ENCODE results near the gene ZNF629. TPM values are rescaled to one million over a fixed set of nuclear protein-coding genes. Genes with fewer than 3 reads are reported as not detected.

ZNF629 gene
- polyA plus RNA-seq, 2 of the 4 experiments (the other 2 are of a cell fraction), result 5.9 to 13.6 TPM

GRCh38 chr16:30766933-30767284, 20.1 kb downstream of the ZNF629 start:
- FAIRE-seq, result no peak
- CTCF ChIA-PET, result interaction anchor here (4.9 kb wide), 1 partner anchor 8 kb away, joined by 18 read pairs; no protein-coding TSS in a partner anchor
- no peak for DNase-seq (ENCODE audit: low read depth in 1 of 2, low spot score in 1 of 2)
- ATAC-seq, result no peak
- Histone ChIP-seq H3K9me3 (no peaks in the 10 kb centered on the region), H3K4me1 (peaks cover 12% of the 10 kb centered on the region), H3K27ac (no peak overlapping the region), H3K4me2 (no peak overlapping the region), H3K4me3 (no peak overlapping the region)
- POLR2A ChIA-PET, result interaction anchor here (1.7 kb wide), 1 partner anchor 8 kb away, joined by 4 read pairs; no protein-coding TSS in a partner anchor
- no peak for TF ChIP-seq RCOR1 (IDR thresholded peaks at IDR 0.05; ENCODE audit: low read depth, low read length)
- TF ChIP-seq, protein P1, sequence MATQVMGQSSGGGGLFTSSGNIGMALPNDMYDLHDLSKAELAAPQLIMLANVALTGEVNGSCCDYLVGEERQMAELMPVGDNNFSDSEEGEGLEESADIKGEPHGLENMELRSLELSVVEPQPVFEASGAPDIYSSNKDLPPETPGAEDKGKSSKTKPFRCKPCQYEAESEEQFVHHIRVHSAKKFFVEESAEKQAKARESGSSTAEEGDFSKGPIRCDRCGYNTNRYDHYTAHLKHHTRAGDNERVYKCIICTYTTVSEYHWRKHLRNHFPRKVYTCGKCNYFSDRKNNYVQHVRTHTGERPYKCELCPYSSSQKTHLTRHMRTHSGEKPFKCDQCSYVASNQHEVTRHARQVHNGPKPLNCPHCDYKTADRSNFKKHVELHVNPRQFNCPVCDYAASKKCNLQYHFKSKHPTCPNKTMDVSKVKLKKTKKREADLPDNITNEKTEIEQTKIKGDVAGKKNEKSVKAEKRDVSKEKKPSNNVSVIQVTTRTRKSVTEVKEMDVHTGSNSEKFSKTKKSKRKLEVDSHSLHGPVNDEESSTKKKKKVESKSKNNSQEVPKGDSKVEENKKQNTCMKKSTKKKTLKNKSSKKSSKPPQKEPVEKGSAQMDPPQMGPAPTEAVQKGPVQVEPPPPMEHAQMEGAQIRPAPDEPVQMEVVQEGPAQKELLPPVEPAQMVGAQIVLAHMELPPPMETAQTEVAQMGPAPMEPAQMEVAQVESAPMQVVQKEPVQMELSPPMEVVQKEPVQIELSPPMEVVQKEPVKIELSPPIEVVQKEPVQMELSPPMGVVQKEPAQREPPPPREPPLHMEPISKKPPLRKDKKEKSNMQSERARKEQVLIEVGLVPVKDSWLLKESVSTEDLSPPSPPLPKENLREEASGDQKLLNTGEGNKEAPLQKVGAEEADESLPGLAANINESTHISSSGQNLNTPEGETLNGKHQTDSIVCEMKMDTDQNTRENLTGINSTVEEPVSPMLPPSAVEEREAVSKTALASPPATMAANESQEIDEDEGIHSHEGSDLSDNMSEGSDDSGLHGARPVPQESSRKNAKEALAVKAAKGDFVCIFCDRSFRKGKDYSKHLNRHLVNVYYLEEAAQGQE (IDR thresholded peaks at IDR 0.05), result no peak
- TF ChIP-seq, protein P2, sequence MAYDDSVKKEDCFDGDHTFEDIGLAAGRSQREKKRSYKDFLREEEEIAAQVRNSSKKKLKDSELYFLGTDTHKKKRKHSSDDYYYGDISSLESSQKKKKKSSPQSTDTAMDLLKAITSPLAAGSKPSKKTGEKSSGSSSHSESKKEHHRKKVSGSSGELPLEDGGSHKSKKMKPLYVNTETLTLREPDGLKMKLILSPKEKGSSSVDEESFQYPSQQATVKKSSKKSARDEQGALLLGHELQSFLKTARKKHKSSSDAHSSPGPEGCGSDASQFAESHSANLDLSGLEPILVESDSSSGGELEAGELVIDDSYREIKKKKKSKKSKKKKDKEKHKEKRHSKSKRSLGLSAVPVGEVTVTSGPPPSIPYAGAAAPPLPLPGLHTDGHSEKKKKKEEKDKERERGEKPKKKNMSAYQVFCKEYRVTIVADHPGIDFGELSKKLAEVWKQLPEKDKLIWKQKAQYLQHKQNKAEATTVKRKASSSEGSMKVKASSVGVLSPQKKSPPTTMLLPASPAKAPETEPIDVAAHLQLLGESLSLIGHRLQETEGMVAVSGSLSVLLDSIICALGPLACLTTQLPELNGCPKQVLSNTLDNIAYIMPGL (CRISPR knock-in tag; IDR thresholded peaks at IDR 0.05; ENCODE audit: borderline replicate concordance), result no peak
- TF ChIP-seq HOXB5 (CRISPR knock-in tag; IDR thresholded peaks at IDR 0.05), result no peak
- no peak for TF ChIP-seq POLR2A (IDR thresholded peaks at IDR 0.05; ENCODE audit: low read length)
- no peak for TF ChIP-seq NPAS2 (CRISPR knock-in tag; IDR thresholded peaks at IDR 0.05; ENCODE audit: borderline replicate concordance)
- no peak for TF ChIP-seq CHD4 (IDR thresholded peaks at IDR 0.05; ENCODE audit: borderline replicate concordance)
- TF ChIP-seq TP53 (CRISPR knock-in tag; IDR thresholded peaks at IDR 0.05), result no peak
- TF ChIP-seq EHMT2 (IDR thresholded peaks at IDR 0.05; ENCODE audit: low read depth), result no peak
- no peak for TF ChIP-seq EP300 (IDR thresholded peaks at IDR 0.05)
- no peak for TF ChIP-seq HDAC2 (IDR thresholded peaks at IDR 0.05)
- TF ChIP-seq TFCP2L1 (CRISPR knock-in tag; IDR thresholded peaks at IDR 0.05), result no peak
- TF ChIP-seq SMC3 (IDR thresholded peaks at IDR 0.05), result no peak
- TF ChIP-seq GATA3 (IDR thresholded peaks at IDR 0.05; ENCODE audit: borderline replicate concordance), result no peak
- TF ChIP-seq E2F6 (IDR thresholded peaks at IDR 0.05; ENCODE audit: borderline replicate concordance, low read depth), result no peak
- no peak for TF ChIP-seq ZFP36 (IDR thresholded peaks at IDR 0.05; ENCODE audit: borderline replicate concordance, partially characterized antibody)
- TF ChIP-seq ESRRA (IDR thresholded peaks at IDR 0.05; ENCODE audit: borderline replicate concordance, low read length), result no peak
- 86% methylated on average over 4 of the region's 4 CpGs for WGBS (ENCODE audit: missing lambda C conversion rate)

GRCh38 chr16:30766206-30766932, 20.6 kb downstream of the ZNF629 start:
- 95% methylated on average over 28 of the region's 29 CpGs for WGBS (ENCODE audit: missing lambda C conversion rate)
- ATAC-seq (no peak), FAIRE-seq (no peak)

More at GRCh38 chr16:30766206-30766932, 20.6 kb downstream of the ZNF629 start:
- H3K4me1 ChIP-seq, result peaks cover 12% of the 10 kb centered on the region
- H3K27ac ChIP-seq, result no peak overlapping the region
- H3K9me3 ChIP-seq, result no peaks in the 10 kb centered on the region
- ChIA-PET POLR2A (interaction anchor here (1.7 kb wide), 1 partner anchor 9 kb away, joined by 4 read pairs; no protein-coding TSS in a partner anchor), CTCF (interaction anchor here (1.5 to 4.9 kb wide), 3 partner anchors 8 to 136 kb away, joined by 3 to 18 read pairs (median 5); no protein-coding TSS in a partner anchor)
- no peak overlapping the region for H3K4me2 ChIP-seq
- TF ChIP-seq RAD21 (conservative IDR thresholded peaks at IDR 0.05 in 1 of 2, IDR thresholded peaks at IDR 0.05 in 1 of 2) (no peak), MYC (IDR thresholded peaks at IDR 0.05; ENCODE audit: borderline replicate concordance, low read length) (no peak), EP300 (IDR thresholded peaks at IDR 0.05) (no peak), FOSB (CRISPR knock-in tag; IDR thresholded peaks at IDR 0.05) (no peak), CHD2 (IDR thresholded peaks at IDR 0.05; ENCODE audit: low read length, partially characterized antibody) (no peak), BHLHE40 (IDR thresholded peaks at IDR 0.05; ENCODE audit: low read depth, low read length) (no peak), ATOH8 (CRISPR knock-in tag; IDR thresholded peaks at IDR 0.05; ENCODE audit: low read depth) (no peak), NPAS2 (CRISPR knock-in tag; IDR thresholded peaks at IDR 0.05; ENCODE audit: borderline replicate concordance) (no peak), ZC3H11A (IDR thresholded peaks at IDR 0.05) (no peak), CBX8 (IDR thresholded peaks at IDR 0.05) (no peak), TP53 (CRISPR knock-in tag; IDR thresholded peaks at IDR 0.05) (no peak), HDAC2 (IDR thresholded peaks at IDR 0.05) (no peak)
- TF ChIP-seq, protein P3, sequence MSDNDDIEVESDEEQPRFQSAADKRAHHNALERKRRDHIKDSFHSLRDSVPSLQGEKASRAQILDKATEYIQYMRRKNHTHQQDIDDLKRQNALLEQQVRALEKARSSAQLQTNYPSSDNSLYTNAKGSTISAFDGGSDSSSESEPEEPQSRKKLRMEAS (IDR thresholded peaks at IDR 0.05), result no peak
- TF ChIP-seq, protein P4, sequence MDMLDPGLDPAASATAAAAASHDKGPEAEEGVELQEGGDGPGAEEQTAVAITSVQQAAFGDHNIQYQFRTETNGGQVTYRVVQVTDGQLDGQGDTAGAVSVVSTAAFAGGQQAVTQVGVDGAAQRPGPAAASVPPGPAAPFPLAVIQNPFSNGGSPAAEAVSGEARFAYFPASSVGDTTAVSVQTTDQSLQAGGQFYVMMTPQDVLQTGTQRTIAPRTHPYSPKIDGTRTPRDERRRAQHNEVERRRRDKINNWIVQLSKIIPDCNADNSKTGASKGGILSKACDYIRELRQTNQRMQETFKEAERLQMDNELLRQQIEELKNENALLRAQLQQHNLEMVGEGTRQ (IDR thresholded peaks at IDR 0.05), result no peak
- no peak for DNase-seq (ENCODE audit: low read depth in 1 of 2, low spot score in 1 of 2)
- no peak overlapping the region for H3K4me3 ChIP-seq
